NB4 (cell line): ENCODE data around the gene TNFRSF25.

ENCODE experiments used
- DNase-seq: peaks from one replicate; pipeline ENCODE4 v3.0.0; 2010; ENCODE audit warnings: low read depth
- H3K4me3 ChIP-seq: one replicate; pipeline ENCODE4 v1.5.1; 2011; ENCODE audit warnings: mild to moderate bottlenecking, low read depth, low read length, moderate library complexity
- MAX ChIP-seq: IDR thresholded peaks from 2 replicates; pipeline ENCODE4 v1.6.1; 2011; ENCODE audit warnings: low read depth, low read length
- MYC ChIP-seq: IDR thresholded peaks from 2 replicates; pipeline ENCODE4 v1.6.1; 2011; ENCODE audit warnings: low read depth, low read length
- POLR2A ChIP-seq: IDR thresholded peaks from 2 replicates; pipeline ENCODE4 v1.6.1; 2011; ENCODE audit warnings: mild to moderate bottlenecking; ENCODE audit not compliant: insufficient read length; ENCODE audit errors: extremely low read depth
- TF ChIP-seq, protein P1 (sequence below): IDR thresholded peaks from one replicate; pipeline ENCODE4 v1.5.1; 2012; ENCODE audit warnings: low read depth, low read length

The TNFRSF25 gene

DNA sequence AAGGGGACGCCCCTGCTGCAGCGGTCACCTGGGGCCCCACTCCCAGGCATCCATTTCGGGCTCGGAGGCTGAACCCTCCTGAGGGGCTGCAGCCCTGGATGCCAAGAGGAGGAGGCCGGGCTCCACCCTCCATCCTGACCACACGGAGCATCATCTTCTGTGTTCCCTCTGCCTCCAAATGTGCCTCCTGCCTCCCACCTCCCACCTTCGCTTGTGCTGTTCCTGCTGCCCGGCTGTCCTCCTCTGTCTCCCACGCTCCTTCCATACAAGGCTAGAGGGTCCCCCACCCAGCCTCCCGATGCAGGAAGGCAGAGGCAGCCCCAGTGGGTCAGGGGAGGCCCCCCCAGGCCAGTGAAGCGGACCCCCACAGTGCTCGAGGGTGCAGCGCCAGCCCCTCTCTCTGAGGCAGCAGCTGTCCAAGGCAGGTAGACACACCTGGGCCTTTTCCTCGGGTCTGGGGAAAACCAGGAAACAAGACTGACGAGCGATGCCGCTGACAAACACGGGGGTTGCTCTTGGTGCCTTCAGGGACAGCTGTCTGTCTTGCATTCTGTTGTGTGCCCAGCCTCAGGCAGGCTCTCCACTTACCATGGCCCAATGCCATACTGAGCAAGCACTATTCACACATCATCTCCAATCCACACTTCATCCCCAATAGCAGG is 42.3 kb upstream of the TNFRSF25 start:
- TF ChIP-seq MYC: no peak
- no peak for TF ChIP-seq POLR2A
- TF ChIP-seq MAX: no peak
- TF ChIP-seq, protein P1, sequence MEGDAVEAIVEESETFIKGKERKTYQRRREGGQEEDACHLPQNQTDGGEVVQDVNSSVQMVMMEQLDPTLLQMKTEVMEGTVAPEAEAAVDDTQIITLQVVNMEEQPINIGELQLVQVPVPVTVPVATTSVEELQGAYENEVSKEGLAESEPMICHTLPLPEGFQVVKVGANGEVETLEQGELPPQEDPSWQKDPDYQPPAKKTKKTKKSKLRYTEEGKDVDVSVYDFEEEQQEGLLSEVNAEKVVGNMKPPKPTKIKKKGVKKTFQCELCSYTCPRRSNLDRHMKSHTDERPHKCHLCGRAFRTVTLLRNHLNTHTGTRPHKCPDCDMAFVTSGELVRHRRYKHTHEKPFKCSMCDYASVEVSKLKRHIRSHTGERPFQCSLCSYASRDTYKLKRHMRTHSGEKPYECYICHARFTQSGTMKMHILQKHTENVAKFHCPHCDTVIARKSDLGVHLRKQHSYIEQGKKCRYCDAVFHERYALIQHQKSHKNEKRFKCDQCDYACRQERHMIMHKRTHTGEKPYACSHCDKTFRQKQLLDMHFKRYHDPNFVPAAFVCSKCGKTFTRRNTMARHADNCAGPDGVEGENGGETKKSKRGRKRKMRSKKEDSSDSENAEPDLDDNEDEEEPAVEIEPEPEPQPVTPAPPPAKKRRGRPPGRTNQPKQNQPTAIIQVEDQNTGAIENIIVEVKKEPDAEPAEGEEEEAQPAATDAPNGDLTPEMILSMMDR: no peak
- H3K4me3 ChIP-seq: no peak overlapping the region
- peak; percentile 44 for DNase-seq

GRCh38 chr1:6507461-6507911 is 41.5 kb upstream of the TNFRSF25 start:
- no peak for DNase-seq
- TF ChIP-seq MYC: no peak
- TF ChIP-seq POLR2A: no peak
- TF ChIP-seq, protein P1: no peak
- TF ChIP-seq MAX: no peak
- H3K4me3 ChIP-seq: no peak overlapping the region

- TF ChIP-seq MAX (no peak), POLR2A (no peak)
- TF ChIP-seq, protein P1: no peak
- DNase-seq: peak; percentile 86
Observed at GRCh38 chr1:6507037-6507428, 41.1 kb upstream of the TNFRSF25 start.

GRCh38 chr1:6506210-6507036 is 40.5 kb upstream of the TNFRSF25 start:
- DNase-seq: peak; percentile 77
- TF ChIP-seq, protein P1: no peak
- no peak for TF ChIP-seq POLR2A
- no peak for TF ChIP-seq MYC
- TF ChIP-seq MAX: no peak
- no peak overlapping the region for H3K4me3 ChIP-seq

More at GRCh38 chr1:6507037-6507428, 41.1 kb upstream of the TNFRSF25 start:
- no peak overlapping the region for H3K4me3 ChIP-seq

DNA sequence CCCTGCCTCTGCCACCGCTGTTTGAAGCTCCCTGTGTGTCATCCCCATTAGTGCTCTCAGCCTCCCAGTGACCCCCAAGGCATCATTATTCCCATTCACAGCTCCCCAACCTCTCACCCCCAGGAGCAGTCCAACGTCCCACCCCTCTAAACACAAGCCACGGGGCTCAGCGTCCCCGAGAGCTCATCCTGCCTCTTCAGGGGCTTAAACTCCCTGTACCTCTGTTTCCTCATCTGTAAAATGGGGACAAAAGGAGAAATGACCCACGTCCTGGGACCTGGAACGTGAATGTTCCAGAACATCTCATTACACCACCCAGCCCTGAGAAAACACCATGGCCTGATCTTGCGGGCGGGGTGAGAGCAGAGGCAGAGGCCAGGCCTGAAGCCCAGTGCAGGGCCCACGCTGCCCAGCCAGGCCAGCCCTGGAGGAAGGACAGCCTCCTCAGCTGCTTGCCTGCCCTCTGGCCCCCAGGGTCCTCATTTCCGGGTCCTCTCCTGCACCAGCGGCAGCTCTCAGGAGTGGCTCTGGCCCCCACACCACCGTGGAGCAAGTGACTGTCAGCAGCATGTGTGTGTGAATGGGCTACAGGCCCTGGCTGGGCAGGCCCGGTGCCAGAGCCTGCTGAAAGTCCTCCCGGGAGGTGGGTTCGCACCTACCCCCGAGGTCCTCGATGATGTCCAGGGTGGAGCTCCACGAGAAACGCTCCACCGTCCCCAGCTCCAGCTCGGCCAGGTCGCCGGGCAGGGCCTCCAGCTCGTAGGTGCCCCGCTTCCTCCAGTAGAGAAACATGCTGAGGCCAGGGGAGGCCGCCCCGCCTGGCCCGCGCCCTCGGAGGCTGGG is 39.6 kb upstream of the TNFRSF25 start:
- no peak for DNase-seq
- TF ChIP-seq POLR2A (no peak), MYC (no peak), MAX (no peak)
- TF ChIP-seq, protein P1: no peak
- H3K4me3 ChIP-seq: no peak overlapping the region
